Calu3 (cell line): ENCODE data around the gene MLPH. TPM values are rescaled to one million over a fixed set of nuclear protein-coding genes. Genes with fewer than 3 reads are reported as not detected.

Experiments
- BruUV-seq: library from RNA; stranded (reverse); fragments of 400-500 nt; replicated peaks from 2 replicates; lab custom pipeline; 2021; lab: Mats Ljungman, UMichigan
- CTCF ChIA-PET: fragments of 300-600 bp; sonication (Branson Sonifier 250); formaldehyde crosslinking; loops from one replicate; lab custom pipeline; 2022; ENCODE audit warnings: antibody characterized with exemption; lab: Charles Lee
- DNase-seq: peaks from one replicate; pipeline ENCODE4 v3.0.0; 2022
- H3K27ac Mint-ChIP-seq: one replicate; pipeline ENCODE4 v1.8.0; 2022; ENCODE audit warnings: mixed read lengths; ENCODE audit not compliant: unreplicated experiment
- H3K27me3 Mint-ChIP-seq: one replicate; pipeline ENCODE4 v1.8.0; 2022; ENCODE audit warnings: mixed read lengths; ENCODE audit not compliant: unreplicated experiment
- H3K36me3 Mint-ChIP-seq: one replicate; pipeline ENCODE4 v1.8.0; 2022; ENCODE audit warnings: mild to moderate bottlenecking, moderate library complexity, mixed read lengths; ENCODE audit not compliant: insufficient read depth, unreplicated experiment
- H3K4me1 Mint-ChIP-seq: one replicate; pipeline ENCODE4 v1.8.0; 2022; ENCODE audit warnings: mild to moderate bottlenecking, low read depth, mixed read lengths; ENCODE audit not compliant: unreplicated experiment
- H3K4me3 Mint-ChIP-seq: one replicate; pipeline ENCODE4 v1.8.0; 2022; ENCODE audit warnings: mild to moderate bottlenecking, low read depth, moderate library complexity, mixed read lengths; ENCODE audit not compliant: unreplicated experiment
- H3K9me3 Mint-ChIP-seq: one replicate; pipeline ENCODE4 v1.8.0; 2022; ENCODE audit warnings: low read depth, mixed read lengths; ENCODE audit not compliant: unreplicated experiment
- CTCF ChIP-seq: fragments of 200-600 bp; IDR thresholded peaks from one replicate; pipeline ENCODE4 v1.8.0; 2022; ENCODE audit warnings: antibody characterized with exemption; ENCODE audit not compliant: unreplicated experiment
- intact Hi-C: fragments of 100-400 bp; cut with micrococcal nuclease; formaldehyde crosslinking; loops from one replicate; pipeline ENCODE4 v1.10.0; 2022; ENCODE audit not compliant: unreplicated experiment
- total RNA-seq: library from RNA; stranded (reverse); gene quantifications from 2 replicates; pipeline ENCODE4 v1.2.3, GENCODE V29; 2022

The MLPH gene
- total RNA-seq, 1 experiment from 2014 or later = 39.8 TPM

GRCh38 chr2:237566401-237567235 is 79.6 kb downstream of the MLPH start, which contains the start of gene PRLH:
TSS of gene PRLH (plus strand) at chr2:237566574. CDS start at chr2:237566574, 0 bp downstream.
- TF ChIP-seq CTCF = no peak
- Mint-ChIP-seq H3K4me3 (no peak within 1 kb of the TSS), H3K27ac (no peak within 1 kb of the TSS), H3K9me3 (no peaks in the 10 kb centered on the region), H3K27me3 (peaks cover 12% of the 10 kb centered on the region), H3K4me1 (no peaks in the 10 kb centered on the region), H3K36me3 (no peaks in the 10 kb centered on the region)
- CTCF ChIA-PET = interaction anchor here (0.5 kb wide), 1 partner anchor 100 kb away, joined by 3 read pairs; no protein-coding TSS in a partner anchor
- intact Hi-C loops = no loop called here
- no peak for DNase-seq
- BruUV-seq = no TSS peak

- BruUV-seq = no TSS peak
- Mint-ChIP-seq H3K9me3 (no peaks in the 10 kb centered on the region), H3K36me3 (peaks cover 5% of the 10 kb centered on the region), H3K4me3 (no peak overlapping the region), H3K27ac (no peak overlapping the region), H3K4me1 (peaks cover 8% of the 10 kb centered on the region), H3K27me3 (peaks cover 12% of the 10 kb centered on the region)
- CTCF ChIA-PET = interaction anchor here (0.5 kb wide), 1 partner anchor 99 kb away, joined by 3 read pairs; no protein-coding TSS in a partner anchor
- DNase-seq = no peak
- TF ChIP-seq CTCF = no peak
- intact Hi-C loops = no loop called here
Measured at GRCh38 chr2:237567276-237568029, 80.4 kb downstream of the MLPH start.

GRCh38 chr2:237568121-237568660 is 81.1 kb downstream of the MLPH start:
- H3K27ac Mint-ChIP-seq = no peak overlapping the region
- H3K4me1 Mint-ChIP-seq = peaks cover 11% of the 10 kb centered on the region
- no peak for DNase-seq
- intact Hi-C loops = no loop called here
- H3K36me3 Mint-ChIP-seq = peaks cover 5% of the 10 kb centered on the region
- no peaks in the 10 kb centered on the region for H3K9me3 Mint-ChIP-seq
- BruUV-seq = no TSS peak
- no peak overlapping the region for H3K4me3 Mint-ChIP-seq
- H3K27me3 Mint-ChIP-seq = peaks cover 12% of the 10 kb centered on the region
- TF ChIP-seq CTCF = no peak
- CTCF ChIA-PET = no interaction called here

- Mint-ChIP-seq H3K4me3 (no peak overlapping the region), H3K9me3 (no peaks in the 10 kb centered on the region), H3K4me1 (peaks cover 12% of the 10 kb centered on the region), H3K36me3 (peaks cover 5% of the 10 kb centered on the region), H3K27ac (no peak overlapping the region), H3K27me3 (peaks cover 12% of the 10 kb centered on the region)
- intact Hi-C loops = no loop called here
- DNase-seq = no peak
- no peak for TF ChIP-seq CTCF
- no TSS peak for BruUV-seq
- CTCF ChIA-PET = no interaction called here
Measured at GRCh38 chr2:237569041-237569440, 82.0 kb downstream of the MLPH start.
